ENCODE results near the gene RPL27.
"Not testable (repeated sequence)": the region's sequence is repeated elsewhere in the genome, so short reads cannot be mapped to it uniquely, and the experiment has no call there.

RPL27 gene

DNA sequence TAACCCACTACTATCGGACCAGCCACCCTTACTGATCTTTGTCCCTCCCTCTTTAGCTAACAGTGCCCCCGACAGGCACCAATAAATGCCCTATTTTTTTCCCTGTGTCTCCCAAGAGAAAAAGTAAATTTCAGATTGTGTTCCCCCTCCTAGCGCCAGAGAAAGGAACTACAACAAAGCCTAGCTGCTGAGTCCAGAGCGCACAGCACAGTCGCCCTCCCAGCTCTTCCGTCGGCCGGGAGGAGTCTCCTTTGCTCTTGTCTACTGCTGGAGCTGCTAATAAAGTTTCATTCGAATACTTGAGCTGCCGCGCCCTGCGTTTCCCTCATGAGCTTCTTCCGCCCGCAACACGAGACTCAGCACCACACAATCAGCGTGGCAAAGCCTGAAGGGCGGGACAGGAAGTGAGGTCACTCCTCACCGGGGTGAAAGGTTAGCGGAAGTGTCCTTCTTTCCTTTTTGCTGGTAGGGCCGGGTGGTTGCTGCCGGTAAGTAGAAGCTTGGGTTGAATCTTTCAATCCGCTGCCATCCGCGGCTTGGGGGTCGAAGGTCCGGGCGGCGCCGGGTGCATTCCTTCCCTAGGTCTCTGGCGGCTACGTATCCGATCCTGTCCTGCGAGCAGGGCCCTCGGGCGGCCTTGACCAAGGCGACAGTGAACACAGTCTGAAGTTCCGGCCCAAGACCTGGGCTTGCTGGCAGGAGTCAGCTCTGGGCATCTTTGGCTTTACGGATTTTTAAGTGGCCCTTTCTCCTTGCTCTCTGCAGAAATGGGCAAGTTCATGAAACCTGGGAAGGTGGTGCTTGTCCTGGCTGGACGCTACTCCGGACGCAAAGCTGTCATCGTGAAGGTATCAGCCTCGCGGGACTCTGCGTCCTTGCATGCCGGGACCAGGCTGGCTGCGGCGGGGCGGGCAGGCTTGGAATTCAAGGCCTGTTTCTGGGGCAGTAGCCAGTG is at the start of gene RPL27:
Gene RPL27, plus strand, starts transcription at position 436 of the 955 bp plus-strand sequence. Its CDS starts 332 bp downstream, at position 768.
- DNase-seq, result peak; percentile 97

- DNase-seq, result no peak
Observed at GRCh38 chr17:42950044-42950783, 48.0 kb upstream of the RPL27 start.

- no peak for DNase-seq
Observed at GRCh38 chr17:42953669-42954068, 44.5 kb upstream of the RPL27 start.

GRCh38 chr17:42964161-42964932 is 33.9 kb upstream of the RPL27 start, which contains the start of gene AARSD1:
Gene AARSD1 (minus strand): TSS chr17:42964454. CDS start chr17:42964440, 14 bp downstream.
- peak; percentile 85 for DNase-seq

- no peak for DNase-seq
Observed at GRCh38 chr17:42967925-42968324, 30.3 kb upstream of the RPL27 start.

DNA sequence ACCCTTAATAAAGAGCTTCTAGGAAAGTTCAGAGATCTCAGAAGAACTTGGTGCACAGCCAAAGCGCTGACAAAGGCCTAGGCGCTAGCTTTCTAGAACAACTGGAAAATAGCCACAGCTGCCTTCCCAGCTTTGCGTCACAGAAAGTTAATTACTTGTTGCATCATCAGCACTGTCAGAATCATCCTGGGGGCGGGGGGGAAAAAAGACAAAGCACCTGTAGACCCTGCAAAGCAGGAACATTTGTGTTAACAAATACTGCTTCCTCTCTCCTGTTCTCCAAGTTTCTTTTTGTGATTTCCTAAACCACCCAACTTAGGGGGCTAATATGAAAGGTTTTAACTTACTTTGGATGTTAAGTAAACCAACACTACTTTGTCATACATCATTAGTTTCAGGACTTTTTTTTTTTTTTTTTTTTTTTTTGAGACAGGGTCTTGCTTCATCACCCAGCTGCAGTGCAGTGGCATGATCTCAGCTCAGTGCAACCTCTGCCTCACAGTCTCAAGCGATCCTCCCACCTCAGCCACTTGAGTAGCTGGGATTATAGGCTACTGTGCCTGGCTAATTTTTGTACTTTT is 29.1 kb upstream of the RPL27 start:
- DNase-seq, result no peak

- DNase-seq, result no peak
Observed at GRCh38 chr17:42971589-42971988, 26.6 kb upstream of the RPL27 start.

GRCh38 chr17:42973323-42973722 is 24.9 kb upstream of the RPL27 start:
- not testable (repeated sequence) for DNase-seq

DNA sequence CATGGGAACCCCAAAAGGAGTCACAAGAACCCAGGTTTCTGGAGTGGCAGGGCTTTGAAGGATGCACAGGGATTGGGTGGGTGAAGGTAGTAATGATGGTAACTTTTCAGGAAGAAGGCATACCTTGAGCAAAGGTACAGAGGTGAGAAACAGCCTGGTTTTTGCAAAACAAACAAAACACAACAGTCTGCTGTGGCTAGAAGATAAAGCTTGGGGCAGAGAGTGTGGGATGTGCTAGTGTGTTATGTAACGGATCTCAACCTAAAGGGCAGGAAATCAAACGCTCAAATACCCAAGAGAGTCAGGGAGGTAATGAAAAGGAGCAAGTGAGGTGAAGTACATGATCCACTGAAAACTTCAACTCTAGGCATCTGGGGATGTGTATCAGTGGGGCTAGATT is 23.0 kb upstream of the RPL27 start:
- no peak for DNase-seq

- not testable (repeated sequence) for DNase-seq
Observed at GRCh38 chr17:42975701-42976100, 22.5 kb upstream of the RPL27 start.

GRCh38 chr17:42979511-42980273 is 18.5 kb upstream of the RPL27 start, which contains the start of gene PTGES3L:
Gene PTGES3L (minus strand): TSS chr17:42980080. CDS start chr17:42980053, 27 bp downstream.
- no peak for DNase-seq

- peak; percentile 78 for DNase-seq
Observed at GRCh38 chr17:42980274-42980765, 17.9 kb upstream of the RPL27 start, which contains the start of gene RUNDC1. Gene RUNDC1 (plus strand): TSS chr17:42980565. CDS start chr17:42980577, 12 bp downstream.

GRCh38 chr17:42980766-42981397 is 17.3 kb upstream of the RPL27 start:
- DNase-seq, result peak; percentile 2

- DNase-seq, result no peak
Observed at GRCh38 chr17:42982266-42982665, 16.0 kb upstream of the RPL27 start.

GRCh38 chr17:42985225-42985624 is 13.0 kb upstream of the RPL27 start:
- no peak for DNase-seq

DNA sequence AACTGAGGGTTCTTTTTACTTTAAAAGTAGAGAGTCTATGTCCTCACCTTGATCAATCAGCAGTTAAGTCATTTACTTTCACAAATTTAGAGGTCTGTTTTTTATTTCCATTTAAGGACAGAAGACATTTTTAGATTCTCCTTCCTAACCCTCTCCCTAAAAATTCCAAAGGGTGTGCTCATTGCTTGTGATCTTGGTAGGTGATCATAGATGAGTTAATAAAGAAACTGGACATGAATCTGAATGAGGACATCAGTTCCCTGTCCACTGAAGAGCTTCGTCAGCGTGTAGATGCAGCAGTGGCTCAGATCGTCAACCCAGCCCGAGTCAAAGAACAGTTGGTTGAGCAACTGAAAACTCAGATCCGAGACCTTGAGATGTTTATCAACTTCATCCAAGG is 9.1 kb upstream of the RPL27 start:
- DNase-seq, result no peak

DNA sequence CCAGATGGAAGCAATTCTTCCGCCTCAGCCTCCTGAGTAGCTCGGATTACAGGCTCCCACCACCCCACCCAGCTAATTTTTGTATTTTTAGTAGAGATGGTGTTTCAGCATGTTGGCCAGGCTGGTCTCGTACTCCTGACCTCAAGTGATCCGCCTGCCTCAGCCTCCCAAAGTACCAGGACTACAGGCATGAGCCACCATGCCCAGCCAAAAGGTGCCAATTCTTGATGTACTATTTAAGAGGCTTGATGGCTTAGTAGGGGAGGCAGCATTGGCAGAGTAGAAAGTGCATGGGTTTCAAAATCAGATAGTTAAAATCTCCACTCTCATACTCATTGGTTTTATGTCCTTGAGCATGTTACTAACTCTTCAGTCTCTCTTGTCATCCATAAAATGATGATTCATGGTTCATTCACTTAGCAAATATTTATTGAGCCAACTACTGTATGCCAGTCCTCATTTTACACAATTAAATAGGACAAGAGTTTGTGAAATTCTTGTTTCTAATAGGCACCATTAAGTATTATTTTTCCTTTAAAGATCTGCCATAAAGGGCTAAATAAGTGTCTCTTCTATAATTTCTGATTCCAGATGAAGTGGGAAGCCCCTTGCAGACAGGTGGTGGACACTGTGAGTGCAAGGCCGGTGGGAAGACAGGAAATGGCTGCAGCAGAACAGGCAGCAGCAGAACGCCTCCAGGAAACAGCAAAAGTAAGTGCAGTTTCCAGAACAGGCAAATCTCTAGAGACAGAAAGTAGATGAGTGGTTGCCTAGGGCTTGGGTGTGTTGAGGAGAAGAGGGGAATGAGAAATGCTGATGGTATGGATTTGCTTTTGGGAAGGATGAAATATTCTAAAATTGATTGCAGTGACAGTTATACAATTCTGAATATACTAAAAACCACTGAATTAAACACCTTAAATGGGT is 8.2 kb upstream of the RPL27 start:
- peak; percentile 21 for DNase-seq

DNA sequence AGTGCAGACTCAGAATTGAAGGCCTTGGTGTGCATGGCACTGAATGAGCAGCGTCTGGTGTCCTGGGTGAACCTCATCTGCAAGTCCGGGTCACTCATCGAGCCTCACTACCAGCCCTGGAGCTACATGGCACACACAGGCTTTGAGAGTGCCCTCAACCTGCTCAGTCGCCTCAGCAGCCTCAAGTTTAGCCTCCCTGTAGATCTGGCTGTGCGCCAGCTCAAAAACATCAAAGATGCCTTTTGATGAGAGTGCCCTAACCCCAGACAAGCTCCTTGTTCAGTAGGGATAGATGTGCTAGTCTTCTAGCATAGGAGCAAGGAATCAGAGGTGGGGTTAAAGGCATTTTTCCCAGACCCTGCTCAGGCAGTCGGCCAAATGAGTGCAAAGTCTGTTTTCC is 6.7 kb upstream of the RPL27 start:
- DNase-seq, result no peak

DNA sequence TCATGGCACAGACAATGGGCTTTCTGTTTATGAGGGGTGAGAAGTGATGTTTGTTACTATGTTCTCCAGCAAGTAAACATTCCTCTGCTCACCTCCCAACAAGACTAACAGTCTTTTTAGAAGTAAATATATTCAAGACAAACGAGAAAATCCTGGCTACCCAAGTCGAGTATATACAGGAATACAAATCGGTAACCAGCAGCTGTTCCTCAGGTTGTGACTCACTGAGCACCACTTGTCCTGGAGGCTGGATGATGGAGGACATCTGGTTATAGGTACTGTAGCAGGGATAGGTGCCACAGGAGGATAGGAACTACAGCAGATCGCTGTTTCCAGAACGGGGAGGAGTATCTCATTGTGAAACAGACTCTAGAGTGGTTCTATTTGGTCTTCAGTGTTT is 5.3 kb upstream of the RPL27 start:
- DNase-seq, result no peak

DNA sequence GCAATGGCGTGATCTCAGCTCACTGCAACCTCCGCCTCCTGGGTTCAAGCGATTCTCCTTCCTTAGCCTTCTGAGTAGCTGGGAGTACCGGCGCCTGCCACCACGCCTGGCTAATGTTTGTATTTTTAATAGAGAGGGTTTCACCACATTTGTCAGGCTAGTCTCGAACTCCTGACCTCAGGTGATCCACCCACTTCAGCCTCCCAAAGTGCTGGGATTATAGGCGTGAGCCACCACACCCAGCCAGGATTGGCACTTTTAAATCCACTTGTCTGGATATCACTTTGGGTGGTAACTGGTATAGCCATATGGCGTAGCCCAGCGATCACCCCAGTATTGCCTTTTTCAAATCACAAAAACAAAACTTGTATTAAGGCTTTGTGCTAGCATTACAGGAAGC is 4.3 kb upstream of the RPL27 start:
- not testable (repeated sequence) for DNase-seq

All from T1000 (cell line).